ENCODE measurements around the gene NRN1.

Gene NRN1

DNA sequence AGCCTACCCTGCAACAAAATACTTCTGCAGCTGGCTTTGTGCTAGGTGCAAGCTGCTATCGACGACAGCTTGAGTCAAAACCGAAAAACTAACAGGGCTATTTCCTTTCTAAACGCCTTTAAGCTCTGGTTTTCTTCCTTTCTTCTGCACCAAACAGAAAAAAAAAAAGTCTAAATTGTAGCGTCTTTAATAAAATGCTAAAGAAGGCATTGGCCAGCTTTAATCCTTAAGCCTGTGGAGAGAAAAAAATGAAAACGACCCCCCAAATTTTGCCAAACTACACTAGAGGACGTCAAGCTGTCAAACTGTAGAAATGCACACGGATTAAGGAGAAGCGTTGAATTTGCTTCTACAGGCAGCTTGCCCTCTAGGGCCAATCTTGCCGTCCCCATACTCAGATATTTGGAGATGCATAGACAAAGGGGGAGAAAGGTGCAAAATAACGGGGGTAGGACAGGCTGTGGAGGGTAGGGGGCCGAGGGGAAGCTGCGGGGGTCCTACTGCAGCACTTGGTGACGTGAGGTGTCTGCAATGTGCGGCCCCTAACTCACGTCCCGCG, 1.4 kb upstream of the NRN1 start:
- Histone ChIP-seq H3K9me3 (ENCODE audit: insufficient read depth, low read depth, low read length) (no peaks in the 10 kb centered on the region), H3K9ac (ENCODE audit: low read depth, low read length) (peak overlapping the region; percentile 16; the same call in 1 of the 2 replicates), H3K36me3 (ENCODE audit: insufficient read depth, low read depth, low read length) (no peaks in the 10 kb centered on the region), H3K4me3 (ENCODE audit: low read length) (peak overlapping the region; percentile 63), H3K27ac (ENCODE audit: low read length) (no peak overlapping the region), H3K4me1 (ENCODE audit: insufficient read depth, low read length) (peaks cover 20% of the 10 kb centered on the region), H3K27me3 (ENCODE audit: insufficient read depth, low read length) (peaks cover 82% of the 10 kb centered on the region)

DNA sequence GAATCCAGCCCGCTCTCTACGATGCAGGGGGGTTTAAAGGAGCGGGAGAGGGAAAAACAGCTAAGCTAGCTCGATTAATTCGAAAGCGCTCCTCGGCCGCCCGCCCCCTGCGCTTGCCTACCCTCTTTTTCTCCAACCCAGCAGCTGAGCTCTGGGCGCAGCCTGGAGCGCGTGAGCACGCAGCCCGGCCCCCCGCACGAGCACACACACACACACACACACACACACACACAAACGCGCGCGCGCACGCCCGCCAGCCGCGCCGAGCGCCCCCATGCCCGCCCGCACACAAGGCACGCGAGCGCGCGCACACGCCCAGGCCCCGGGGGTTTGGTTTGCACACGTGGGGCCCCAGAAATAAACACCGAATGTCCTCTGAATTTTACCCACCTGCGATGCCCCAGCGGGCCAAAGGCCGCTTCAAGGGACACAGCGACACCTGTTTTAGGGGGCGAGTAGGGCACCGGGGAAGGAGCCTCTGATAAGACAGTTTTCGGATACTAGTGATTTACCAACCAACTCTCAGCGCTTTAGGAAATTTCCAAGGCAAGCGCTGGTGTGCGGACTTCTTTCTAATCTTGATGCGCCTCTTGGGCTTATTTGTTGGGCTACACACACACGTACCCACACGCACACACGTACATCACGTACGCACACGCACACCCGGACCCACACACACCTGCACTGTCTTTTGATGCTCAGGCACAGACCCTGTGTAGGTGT, 802 bp upstream of the NRN1 start:
- Histone ChIP-seq H3K36me3 (ENCODE audit: insufficient read depth, low read depth, low read length) (no peaks in the 10 kb centered on the region), H3K9me3 (ENCODE audit: insufficient read depth, low read depth, low read length) (no peaks in the 10 kb centered on the region; the same call in 1 of the 2 replicates), H3K27ac (ENCODE audit: low read length) (no peak overlapping the region), H3K9ac (ENCODE audit: low read depth, low read length) (peak overlapping the region; percentile 16; the same call in 1 of the 2 replicates), H3K27me3 (ENCODE audit: insufficient read depth, low read length) (peaks cover 88% of the 10 kb centered on the region), H3K4me1 (ENCODE audit: insufficient read depth, low read length) (peaks cover 20% of the 10 kb centered on the region), H3K4me3 (ENCODE audit: low read length) (peak overlapping the region; percentile 63)

DNA sequence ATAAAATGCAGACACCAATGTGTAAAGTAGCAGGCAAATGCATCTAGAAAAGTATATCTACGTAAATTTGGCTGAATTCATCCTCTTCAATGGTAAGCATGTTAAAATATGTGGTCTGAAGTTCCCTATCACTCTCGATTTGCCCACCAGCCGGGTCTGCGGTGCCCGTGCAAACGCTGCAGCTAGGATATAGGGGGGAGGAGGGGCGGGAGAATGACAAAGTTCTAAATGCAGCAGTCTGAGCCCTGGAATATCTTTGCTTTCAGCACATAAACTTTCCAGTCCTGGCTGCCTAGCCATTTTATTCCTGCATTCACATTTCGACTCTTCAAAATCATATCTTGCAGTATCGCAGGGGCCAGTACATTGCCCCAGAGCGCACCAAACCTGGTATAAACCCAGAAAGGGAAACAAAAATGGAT, 708 bp downstream of the NRN1 start:
- Histone ChIP-seq H3K4me1 (ENCODE audit: insufficient read depth, low read length) (peaks cover 26% of the 10 kb centered on the region), H3K9me3 (ENCODE audit: insufficient read depth, low read depth, low read length) (no peaks in the 10 kb centered on the region; the same call in 1 of the 2 replicates), H3K9ac (ENCODE audit: low read depth, low read length) (no peak overlapping the region), H3K27ac (ENCODE audit: low read length) (no peak overlapping the region), H3K4me3 (ENCODE audit: low read length) (peak overlapping the region; percentile 63; the same call in 1 of the 2 replicates), H3K36me3 (ENCODE audit: insufficient read depth, low read depth, low read length) (no peaks in the 10 kb centered on the region), H3K27me3 (ENCODE audit: insufficient read depth, low read length) (peaks cover 93% of the 10 kb centered on the region)

DNA sequence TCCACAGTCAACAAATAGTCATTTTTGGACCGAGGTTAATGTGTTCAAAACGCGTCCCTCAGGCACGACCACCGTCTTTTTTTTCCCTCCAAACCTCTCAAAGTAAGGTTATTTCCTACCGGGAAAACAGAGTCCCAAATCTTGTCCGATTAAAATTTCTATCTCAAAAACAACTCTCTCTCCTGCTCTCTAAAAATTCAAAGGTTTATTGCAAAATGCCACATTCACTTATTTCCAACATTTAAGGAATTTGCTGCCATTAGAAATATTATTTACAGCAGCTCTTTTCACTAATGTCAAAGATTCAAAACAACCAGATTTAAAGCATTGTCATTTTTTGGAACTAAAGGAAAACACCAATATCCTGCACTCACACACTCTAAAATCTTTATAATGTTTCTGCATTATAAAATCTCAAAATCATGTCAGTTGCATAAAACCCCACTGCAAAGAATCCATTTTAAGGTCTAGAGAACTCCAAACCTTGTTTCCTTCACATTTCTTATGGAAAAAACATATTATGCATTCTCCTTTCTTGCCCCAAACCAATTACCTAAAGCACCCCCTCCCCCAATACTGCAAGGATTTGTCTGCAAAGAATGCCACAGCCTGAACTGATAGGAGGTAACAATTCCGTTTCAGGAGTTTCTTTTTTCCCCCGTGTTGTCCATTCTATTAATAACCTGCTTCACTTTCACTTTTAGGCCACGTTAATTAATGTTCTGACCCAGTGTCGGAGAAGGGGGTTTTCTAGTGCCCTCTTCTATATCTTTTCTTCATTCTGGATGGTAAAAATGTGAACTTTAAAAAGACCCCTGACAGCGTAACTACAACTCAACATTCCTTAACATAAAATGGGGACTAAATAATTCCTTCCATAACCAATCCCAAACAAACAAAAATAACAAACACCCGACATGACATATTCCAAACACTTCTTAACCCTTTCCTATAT, 1.4 kb downstream of the NRN1 start:
- no peak overlapping the region for H3K27ac ChIP-seq (ENCODE audit: low read length)
- H3K27me3 ChIP-seq (ENCODE audit: insufficient read depth, low read length): peaks cover 99% of the 10 kb centered on the region
- H3K4me1 ChIP-seq (ENCODE audit: insufficient read depth, low read length): peaks cover 26% of the 10 kb centered on the region
- no peaks in the 10 kb centered on the region for H3K36me3 ChIP-seq (ENCODE audit: insufficient read depth, low read depth, low read length)
- H3K4me3 ChIP-seq (ENCODE audit: low read length): peak overlapping the region; percentile 63; the same call in 1 of the 2 replicates
- peaks cover 2% of the 10 kb centered on the region; the same call in 1 of the 2 replicates for H3K9me3 ChIP-seq (ENCODE audit: insufficient read depth, low read depth, low read length)
- no peak overlapping the region for H3K9ac ChIP-seq (ENCODE audit: low read depth, low read length)

GRCh38 chr6:6004390-6004995, 2.2 kb downstream of the NRN1 start:
- Histone ChIP-seq H3K4me3 (ENCODE audit: low read length) (peak overlapping the region; percentile 62), H3K36me3 (ENCODE audit: insufficient read depth, low read depth, low read length) (no peaks in the 10 kb centered on the region), H3K9ac (ENCODE audit: low read depth, low read length) (no peak overlapping the region), H3K27me3 (ENCODE audit: insufficient read depth, low read length) (peaks cover 99% of the 10 kb centered on the region), H3K27ac (ENCODE audit: low read length) (no peak overlapping the region), H3K4me1 (ENCODE audit: insufficient read depth, low read length) (peaks cover 26% of the 10 kb centered on the region), H3K9me3 (ENCODE audit: insufficient read depth, low read depth, low read length) (peaks cover 4% of the 10 kb centered on the region; the same call in 1 of the 2 replicates)

DNA sequence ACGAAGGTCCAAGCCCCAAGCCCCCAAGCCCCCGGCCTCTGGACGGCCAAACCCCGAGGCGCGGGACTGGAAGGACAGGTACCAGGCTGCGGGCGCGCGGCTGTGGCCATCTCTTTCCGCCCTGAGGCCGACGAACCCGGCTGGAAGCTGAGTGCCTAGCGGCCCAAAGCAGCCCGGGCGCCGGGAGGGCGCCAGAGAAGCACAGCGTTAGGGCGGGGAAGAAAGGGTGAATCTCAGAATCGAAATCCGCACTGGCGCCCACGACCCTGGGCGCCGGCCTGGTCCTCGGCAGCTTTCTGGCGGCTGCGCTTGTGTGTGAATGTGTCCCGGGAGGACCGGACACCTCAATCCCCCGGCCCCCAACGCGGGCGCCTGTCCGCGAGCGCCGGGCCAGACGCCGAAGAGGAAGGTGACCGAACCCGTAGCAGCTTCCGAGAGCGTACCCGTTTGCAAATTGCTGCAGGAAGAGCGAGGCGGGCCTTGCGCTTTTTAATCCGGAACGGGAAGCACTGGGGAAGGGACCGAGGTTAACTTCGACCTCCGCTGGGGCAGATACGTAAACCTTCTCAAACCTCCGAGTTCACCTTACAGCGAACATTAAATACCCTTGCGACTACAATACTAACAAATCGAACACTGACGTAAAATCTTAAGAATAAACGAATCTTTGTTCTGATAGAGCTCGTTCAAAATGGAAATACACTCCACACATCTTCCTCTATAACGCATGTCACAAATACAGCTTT, 2.9 kb downstream of the NRN1 start:
- Histone ChIP-seq H3K27ac (ENCODE audit: low read length) (no peak overlapping the region), H3K9ac (ENCODE audit: low read depth, low read length) (no peak overlapping the region), H3K4me3 (ENCODE audit: low read length) (peak overlapping the region; percentile 62), H3K9me3 (ENCODE audit: insufficient read depth, low read depth, low read length) (peaks cover 4% of the 10 kb centered on the region; the same call in 1 of the 2 replicates), H3K27me3 (ENCODE audit: insufficient read depth, low read length) (peaks cover 99% of the 10 kb centered on the region), H3K36me3 (ENCODE audit: insufficient read depth, low read depth, low read length) (no peaks in the 10 kb centered on the region), H3K4me1 (ENCODE audit: insufficient read depth, low read length) (peaks cover 26% of the 10 kb centered on the region)

DNA sequence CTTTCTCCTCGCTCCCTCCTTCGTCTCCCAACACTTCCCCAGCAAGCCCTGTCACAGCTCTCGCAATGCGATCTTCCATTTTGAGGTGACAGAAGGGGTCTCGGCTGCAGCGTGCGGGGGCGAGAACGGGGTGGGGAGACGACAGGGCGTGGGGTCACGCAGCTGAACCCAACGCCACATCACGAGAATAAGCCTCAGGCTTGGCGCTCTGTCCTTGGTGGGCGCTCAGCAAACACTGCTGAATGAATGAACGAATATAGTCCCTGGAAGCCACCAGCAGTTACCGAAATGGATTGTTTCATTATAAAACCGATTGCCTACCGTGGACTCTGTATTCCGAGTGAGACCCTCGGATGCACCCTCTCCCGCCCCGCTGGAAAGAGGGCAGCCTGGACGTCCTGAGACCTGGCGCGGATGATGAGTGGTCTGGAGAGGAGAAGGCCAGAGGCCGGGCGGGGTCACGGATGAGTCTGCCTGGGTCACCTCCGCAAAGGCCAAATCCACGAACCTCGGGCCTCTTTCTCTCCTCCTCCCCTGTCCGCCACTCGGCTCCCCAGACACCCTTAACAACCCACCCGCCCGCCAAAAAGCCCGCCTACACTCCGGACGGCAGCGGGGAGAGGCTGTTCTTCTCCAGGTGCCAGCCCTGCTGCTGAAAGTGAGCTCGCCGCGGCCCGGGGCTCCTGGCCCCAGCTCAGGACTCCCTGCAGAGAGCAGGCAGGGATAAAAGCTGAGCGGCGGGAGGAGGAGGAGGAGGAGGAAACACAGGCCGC, 3.7 kb downstream of the NRN1 start:
- Histone ChIP-seq H3K27ac (ENCODE audit: low read length) (no peak overlapping the region), H3K4me1 (ENCODE audit: insufficient read depth, low read length) (peaks cover 24% of the 10 kb centered on the region), H3K9ac (ENCODE audit: low read depth, low read length) (no peak overlapping the region), H3K4me3 (ENCODE audit: low read length) (peak overlapping the region; percentile 62), H3K36me3 (ENCODE audit: insufficient read depth, low read depth, low read length) (no peaks in the 10 kb centered on the region), H3K9me3 (ENCODE audit: insufficient read depth, low read depth, low read length) (peaks cover 4% of the 10 kb centered on the region; the same call in 1 of the 2 replicates), H3K27me3 (ENCODE audit: insufficient read depth, low read length) (peaks cover 100% of the 10 kb centered on the region)

DNA sequence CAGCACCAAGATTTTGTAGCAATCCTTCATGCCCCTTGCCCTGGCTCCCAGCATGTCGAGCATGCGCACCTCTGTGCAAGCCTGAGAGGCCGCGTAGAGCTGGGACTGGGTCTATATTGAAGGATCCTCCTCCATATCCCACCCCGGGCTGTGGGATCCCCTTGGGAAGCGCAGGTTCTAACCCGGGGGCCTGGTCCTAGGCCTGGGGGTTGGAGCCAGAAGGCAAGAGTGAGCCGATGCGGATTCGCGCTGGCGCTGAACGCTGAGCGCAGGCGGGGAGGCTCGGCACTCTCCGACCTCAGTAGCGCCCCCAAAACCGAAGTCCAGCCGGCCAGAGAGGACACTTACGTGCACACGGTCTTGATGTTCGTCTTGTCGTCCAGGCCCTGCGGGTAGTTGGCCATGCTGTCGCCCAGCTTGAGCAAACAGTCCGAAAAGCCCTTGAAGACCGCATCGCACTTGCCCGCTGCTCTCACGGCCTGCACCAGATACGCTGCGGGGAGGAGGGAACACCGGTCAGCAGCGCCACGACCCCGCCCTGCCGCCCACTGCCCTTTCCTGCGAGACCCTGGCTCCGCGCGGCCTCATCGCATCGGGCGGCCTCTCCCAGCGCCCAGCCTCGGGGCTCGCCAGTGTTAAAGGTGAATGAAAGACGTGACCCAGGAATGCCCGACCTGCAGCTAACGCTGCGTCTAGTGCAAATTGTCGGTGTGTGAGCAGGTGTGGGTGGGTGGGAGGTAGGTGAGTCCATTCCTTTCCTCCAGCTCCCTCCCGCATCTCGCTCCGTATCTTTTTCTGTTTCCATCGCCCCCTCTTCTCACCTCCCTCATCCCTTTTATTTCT, 4.5 kb downstream of the NRN1 start:
- peaks cover 100% of the 10 kb centered on the region for H3K27me3 ChIP-seq (ENCODE audit: insufficient read depth, low read length)
- H3K27ac ChIP-seq (ENCODE audit: low read length): no peak overlapping the region

DNA sequence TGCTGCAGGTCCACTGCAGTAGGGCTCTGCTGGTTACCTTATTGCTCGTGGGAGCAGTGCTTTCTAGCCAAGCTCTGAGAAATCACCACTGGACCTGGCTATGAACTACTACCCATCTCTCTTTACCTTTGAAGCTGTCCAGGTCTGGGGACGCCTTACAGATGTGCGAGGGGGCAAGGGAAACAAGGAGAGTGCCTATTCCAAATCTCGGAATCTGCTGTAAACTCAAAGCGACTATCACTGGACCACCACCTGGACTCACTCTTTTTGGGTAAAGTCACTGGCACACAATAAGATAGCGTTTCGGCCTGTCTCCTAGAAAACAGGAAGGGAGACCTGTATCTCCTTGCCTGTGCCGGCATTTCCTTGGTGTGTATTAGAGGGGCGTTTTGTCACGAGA, 5.3 kb downstream of the NRN1 start:
- H3K9ac ChIP-seq (ENCODE audit: low read depth, low read length): no peak overlapping the region
- H3K36me3 ChIP-seq (ENCODE audit: insufficient read depth, low read depth, low read length): no peaks in the 10 kb centered on the region
- peak overlapping the region; percentile 62 for H3K4me3 ChIP-seq (ENCODE audit: low read length)
- H3K27me3 ChIP-seq (ENCODE audit: insufficient read depth, low read length): peaks cover 100% of the 10 kb centered on the region
- H3K4me1 ChIP-seq (ENCODE audit: insufficient read depth, low read length): peaks cover 23% of the 10 kb centered on the region
- H3K9me3 ChIP-seq (ENCODE audit: insufficient read depth, low read depth, low read length): peaks cover 4% of the 10 kb centered on the region; the same call in 1 of the 2 replicates
- H3K27ac ChIP-seq (ENCODE audit: low read length): no peak overlapping the region

More for the DNA sequence above, 4.5 kb downstream of the NRN1 start:
- Histone ChIP-seq H3K4me3 (ENCODE audit: low read length) (peak overlapping the region; percentile 62), H3K36me3 (ENCODE audit: insufficient read depth, low read depth, low read length) (no peaks in the 10 kb centered on the region), H3K4me1 (ENCODE audit: insufficient read depth, low read length) (peaks cover 20% of the 10 kb centered on the region), H3K9ac (ENCODE audit: low read depth, low read length) (no peak overlapping the region), H3K9me3 (ENCODE audit: insufficient read depth, low read depth, low read length) (peaks cover 4% of the 10 kb centered on the region; the same call in 1 of the 2 replicates)
